ENCODE measurements around the gene TNS4. TPM values are rescaled to one million over a fixed set of nuclear protein-coding genes. Genes with fewer than 3 reads are reported as not detected.

The TNS4 gene
- total RNA-seq, 1 donor from 2014 or later = not detected

DNA sequence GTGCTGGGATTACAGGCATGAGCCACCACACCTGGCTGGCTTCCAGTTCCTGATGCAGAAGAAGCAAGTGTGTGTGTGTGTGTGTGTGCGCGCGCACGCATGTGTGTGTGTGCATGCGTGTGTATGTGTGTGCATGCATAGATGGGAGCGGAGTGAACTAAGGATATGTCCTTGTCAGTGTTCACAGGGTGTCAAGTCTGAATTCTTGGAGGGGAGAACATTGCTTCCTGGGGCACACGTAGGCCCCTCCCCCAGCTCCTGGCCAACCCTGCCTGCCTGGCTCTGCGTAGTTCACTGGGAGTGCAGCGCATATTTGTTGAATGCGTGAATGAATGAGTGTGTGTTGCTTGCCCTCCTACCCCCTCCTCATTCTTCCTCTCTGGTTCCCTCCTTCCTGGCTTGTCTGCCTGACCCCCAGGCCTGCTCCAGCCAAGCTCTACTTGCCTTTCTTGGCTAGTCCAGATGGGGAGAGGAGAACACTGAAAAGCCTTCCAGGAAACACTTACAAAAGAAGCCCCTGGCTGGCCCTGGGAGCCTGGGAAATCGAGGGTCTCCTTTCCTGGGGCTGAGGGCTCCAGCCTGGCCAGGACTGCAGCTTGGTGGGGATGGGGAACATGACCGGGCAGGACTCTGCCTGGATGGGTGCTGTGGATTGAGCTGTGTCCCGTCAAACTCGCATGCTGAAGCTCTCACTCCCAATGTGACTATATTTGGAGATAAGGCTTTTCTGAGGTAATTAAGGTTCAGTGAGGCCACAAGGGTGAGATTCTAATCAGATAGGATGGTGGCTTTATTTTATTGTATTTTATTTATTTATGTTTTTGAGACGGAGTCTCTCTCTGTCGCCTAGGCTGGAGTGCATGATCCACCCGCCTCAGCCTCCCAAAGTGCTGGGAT lies 30.2 kb downstream of the TNS4 start:
- no peak for DNase-seq

DNA sequence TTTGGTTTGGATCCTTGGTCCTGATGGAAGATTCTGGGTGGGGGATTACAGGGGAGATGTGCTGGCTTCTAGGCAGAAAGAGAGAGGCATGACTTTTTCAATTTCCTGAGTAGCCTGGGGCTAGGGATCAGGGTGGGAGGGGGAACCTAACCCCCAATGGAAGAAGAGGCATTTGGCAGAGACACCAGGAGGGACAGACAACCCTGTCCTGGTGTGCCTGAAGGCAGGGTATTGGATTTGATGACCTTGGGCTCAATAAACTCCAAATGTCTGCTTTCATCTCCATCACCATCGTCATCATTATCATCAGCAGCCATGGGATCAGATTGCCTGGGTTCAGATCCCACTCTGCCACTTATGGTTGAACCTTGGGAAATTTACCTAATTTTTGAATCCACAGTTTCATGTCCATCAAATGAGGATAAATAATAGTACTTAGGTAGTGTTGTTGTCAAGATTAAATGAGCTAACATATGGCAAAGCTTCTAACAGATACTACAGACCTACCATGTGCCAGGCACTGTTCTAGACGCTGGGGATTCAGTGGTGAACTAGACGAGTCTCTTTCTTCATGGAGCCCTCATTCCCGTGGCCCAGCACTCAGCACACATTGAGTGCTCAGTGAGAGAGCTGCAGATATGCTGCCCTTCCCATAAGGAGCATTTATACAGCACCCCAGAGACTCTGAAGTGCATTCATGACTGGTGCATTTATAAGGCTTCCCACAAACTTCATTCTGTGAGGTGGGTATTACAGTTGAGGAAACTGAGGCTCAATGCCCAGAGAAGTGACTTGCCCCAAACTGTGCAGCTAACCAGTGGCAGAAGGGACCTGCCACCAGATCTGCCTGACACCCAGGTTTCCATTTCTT lies 31.4 kb downstream of the TNS4 start:
- DNase-seq = no peak

DNA sequence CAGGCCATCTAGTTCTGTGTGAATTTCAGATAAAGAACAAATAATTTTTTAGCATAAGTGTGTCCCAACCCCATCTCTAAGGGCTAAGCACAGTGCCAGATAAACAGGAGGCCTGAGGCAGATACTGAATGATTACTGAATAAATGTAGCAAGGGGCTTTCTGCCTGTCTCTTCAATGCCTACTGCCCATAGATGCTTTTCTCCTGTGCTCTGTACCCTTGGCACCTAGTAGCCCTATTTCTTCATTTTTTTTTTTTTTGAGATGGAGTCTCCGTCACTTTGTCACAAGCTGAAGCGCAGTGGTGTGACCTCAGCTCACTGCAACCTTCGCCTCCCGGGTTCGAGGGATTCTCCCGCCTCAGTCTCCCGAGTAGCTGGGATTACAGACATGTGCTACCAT lies 32.9 kb downstream of the TNS4 start:
- DNase-seq = no peak

DNA sequence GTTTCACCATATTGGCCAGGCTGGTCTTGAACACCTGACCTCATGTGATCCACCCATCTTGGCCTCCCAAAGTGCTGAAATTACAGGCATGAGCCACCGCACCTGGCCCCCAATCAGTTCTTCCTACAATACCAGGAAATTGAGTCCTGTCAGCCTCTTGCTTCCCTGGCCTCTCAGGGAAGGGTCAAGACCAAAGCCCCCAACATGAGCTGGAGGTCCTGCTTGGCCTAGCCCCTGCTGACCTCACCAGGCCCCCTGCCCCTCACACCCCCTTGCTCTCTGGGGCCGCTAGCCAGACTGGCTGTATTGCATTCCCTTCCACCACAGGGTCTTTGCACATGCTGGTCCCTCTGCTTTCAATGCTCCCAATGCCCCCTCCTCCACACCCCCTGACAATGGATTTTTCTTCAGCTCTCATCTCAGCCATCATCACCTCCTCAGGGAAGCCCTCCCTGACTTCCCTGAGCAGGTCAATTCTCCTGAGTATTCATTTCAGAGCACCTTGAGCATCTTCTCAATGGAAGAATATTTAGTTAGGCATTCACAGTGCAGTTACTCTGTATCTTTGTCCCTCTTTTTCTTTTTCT lies 34.0 kb downstream of the TNS4 start:
- no peak for DNase-seq

DNA sequence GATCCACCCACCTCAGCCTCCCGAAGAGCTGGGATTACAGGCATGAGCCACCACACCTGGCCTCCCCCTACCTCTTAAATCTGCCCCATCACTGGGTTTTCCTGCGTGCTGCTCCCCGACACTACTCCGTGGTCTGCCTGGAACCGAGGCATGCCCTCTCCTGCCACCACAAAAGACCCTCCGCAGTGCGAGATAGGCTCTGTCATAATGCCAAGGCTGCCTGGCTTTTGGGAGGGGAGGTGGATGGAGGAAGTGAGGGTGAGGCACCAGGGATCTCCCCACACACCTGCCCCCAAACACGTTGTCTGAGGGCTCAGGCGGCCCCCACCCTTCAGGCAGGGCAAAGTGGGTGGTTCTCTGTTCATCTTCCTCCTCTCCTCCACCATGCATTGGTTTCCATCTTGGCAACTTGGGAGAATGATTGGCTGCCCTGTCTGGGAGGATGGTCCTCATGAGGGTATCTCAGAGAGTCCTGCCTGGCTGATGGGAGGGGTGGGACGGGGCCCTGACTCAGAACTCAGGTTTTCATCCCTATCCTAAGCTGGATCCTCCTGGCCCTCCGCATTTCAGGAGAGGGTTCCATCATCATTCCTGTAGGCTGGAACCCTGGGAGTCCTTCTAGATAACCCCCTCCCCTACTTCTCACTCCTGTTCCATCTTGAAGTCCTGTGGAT lies 35.0 kb downstream of the TNS4 start:
- DNase-seq = no peak

DNA sequence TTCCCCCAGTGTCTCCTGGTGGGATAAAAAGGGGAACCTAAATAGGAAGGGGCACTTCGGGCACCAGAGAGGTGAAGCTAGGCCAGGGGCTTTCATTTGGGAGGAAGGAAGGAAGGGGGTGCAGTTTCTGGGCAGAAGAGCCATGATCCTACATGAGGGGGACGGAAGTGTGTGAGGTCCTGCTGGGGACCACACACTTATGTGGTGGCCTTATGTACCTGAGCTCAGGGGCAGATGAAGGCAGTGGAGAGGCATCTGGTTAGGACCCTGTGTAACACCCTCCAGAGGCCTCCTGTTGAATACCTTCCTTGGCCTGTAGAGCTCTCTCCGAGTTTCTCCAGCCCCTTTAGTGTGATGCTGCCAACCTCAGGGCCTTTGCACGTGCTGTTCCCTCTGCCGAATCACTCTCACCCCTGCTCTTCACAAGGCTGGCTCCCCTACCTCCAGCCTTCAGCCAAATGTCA lies 37.0 kb downstream of the TNS4 start:
- no peak for DNase-seq

DNA sequence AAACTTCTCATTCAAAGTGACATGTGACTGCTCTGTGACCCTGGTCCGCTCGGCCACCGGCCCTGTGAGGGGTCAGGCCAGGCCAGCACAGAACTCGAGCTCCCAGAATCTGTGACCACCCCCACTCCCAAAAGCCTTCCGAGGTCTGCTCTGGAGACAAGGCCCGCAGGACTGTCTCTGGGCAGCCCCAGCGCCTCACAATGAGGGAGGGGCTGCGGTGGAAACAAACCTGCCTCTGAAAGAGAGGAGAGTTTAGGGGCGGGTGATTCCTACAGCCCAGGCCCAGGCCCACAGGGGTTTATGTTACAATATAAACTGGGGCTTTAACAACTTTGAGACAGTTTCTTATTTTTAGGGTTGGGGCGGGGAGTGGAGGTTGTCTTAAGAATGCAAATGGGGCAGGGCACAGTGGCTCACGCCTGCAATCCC lies 38.3 kb downstream of the TNS4 start:
- DNase-seq = no peak

DNA sequence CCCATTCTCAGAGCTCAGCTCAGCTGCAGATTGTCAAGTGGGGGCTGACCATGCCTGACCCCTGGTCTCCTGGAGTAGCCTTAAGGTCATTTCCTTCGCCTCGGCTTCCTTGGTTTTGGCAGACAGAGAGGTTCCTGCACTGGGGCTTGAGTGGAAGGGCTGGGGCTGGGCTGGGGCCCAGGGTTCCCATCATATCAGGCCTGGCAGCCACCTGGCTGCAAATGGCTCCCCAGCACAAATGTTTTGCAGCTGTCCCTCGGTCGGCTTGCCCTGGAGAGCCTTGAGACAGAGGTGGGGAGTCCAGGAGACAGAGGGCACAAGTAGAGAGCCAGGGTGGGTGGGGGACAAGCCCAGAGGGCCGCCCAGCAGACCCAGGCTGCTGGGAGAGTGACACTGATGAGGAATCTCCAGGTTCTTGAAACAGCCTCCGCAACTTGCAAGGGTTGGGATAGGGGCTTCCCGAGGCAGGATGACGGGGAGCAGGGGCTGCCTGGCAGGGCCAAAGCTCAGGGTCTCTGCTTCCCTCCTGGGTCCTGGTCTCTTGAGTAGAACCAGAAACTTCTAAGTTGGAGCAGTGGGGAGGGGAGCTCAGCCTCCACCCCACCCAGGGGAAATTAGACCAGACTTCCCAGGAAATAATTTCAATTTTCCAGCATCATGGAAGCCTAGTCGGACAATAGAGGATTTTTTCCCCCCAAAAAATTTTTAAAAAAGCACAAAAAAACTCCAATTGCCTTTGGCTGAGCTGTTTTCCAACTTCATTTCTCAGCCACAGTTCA lies 38.9 kb downstream of the TNS4 start:
- DNase-seq = no peak

DNA sequence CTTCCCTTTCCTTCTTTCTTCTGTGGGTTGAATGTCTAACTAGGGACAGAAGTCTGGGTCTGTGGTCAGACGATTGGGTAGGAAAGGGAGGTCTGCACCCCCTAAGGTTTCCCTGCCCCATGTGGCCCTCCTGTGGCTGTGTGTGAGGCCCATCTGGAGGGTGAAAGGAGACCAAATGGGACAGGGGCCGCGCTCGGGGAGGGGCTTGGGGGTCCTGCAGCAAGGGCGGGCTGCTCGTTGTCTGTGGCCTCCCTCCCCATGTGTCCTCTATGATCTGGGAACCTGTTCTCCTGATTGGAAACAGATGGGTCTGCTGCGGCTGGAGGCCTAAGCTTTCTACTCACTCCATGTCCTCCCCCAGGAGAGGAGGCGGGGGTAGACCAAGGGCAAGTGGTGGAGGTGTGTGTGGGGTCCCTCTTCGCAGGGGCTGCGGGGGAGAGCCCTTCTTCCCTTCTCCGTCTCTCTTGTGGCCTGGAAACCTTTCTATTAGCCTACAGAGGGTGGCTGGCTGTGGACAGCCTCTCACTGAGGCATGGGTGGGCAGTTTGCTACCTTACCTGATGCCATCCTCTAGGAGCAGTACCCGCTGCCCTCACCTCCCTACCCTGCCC lies 39.6 kb downstream of the TNS4 start:
- DNase-seq = no peak

DNA sequence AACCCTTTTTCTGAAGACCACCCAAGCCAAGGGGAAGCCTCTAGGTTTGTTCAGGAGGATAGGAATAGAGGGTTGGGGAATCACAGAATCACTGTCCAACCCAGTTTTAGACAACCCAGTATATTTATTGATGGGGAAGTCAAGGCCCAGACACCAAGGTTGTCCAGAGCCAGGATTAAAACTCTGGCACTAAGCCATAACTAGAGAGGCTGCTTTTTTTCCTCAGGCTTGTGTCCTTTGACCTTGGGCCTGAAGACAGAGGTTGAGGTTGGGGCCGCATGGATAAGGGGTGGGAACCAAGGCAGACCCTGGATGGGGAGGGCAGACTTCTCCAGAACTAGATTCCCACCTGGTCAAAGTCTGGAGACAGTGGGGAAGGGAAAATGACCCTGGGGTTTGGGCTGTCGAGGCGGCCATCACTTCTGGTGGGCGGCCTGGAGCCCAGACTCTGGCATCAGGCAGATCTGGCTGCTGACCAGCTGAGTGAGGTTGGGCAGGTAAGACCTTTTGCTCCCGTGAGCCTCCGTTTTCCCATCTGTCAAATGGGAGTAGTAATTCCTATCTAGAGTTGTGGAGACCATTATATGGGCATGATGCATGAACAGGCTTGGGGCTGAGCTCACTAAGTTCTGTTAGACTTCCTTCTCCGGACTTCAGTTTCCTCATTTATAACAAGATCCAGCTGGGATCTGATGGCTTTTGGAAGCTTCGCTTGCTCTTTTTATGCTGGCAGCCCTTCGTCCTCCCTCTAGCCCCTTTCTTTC lies 40.3 kb downstream of the TNS4 start:
- no peak for DNase-seq

DNA sequence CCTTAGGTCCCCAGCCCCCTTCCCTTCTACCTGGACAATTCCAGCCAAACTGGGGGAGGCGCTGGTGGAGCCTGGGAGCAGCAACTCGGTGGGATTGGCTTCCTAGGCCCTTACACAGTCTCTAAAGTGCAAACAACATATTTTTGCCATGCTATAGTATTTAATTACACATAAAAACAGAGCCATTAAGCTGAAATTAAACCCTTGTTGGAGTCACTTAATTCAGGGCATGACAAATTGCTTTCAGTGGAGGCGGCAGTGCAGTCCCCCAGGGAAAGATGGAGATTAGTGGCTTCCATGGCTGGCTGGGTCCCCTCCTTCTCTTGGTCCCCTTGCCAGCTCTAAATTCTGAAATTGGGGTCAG lies 40.8 kb downstream of the TNS4 start:
- no peak for DNase-seq

DNA sequence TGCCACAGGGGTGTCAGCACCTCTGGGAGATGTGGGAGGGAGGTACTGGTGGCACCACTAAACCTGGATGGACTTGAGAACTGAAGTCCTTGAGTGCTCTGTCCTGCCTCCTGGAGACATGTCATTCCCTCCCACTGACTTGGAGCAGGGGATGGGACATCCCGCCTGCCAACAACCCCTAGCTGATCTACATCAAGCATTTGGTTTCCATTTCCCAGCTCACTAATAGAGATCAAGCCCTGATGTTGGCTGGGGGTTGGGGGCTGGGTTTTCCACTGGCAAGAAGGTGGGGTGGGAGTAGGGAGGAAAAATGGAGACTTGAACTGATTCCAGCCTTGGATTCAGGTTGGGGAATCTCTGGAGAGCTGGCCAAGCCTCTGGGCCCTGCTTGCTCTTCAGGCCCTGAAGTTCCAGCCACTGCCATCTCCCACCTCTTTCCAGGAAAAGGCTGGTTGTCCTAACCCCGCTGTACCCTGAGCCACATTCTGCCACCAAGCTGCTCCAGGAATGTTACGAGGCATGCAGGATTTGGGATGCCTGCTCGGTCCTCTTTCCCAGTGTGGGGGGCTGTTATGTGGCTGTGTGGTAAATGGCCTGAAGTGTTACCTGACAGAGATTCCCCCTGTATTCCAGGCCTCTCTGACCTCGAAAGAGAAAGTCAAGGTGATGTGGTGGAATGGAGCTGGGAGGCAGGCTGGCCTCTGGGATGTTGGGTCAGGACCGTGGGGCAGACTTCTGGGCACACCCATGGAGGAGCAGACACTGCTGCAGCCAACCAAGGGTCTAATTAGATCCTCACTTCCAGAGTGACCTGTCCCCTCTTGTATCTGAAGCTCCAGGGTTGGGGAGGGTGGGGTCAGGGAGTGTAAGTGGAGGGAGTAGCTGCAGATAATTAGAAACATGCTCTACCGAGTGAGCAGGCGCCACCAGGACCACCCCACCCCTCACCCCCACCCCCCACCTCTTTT lies 41.5 kb downstream of the TNS4 start:
- no peak for DNase-seq

DNA sequence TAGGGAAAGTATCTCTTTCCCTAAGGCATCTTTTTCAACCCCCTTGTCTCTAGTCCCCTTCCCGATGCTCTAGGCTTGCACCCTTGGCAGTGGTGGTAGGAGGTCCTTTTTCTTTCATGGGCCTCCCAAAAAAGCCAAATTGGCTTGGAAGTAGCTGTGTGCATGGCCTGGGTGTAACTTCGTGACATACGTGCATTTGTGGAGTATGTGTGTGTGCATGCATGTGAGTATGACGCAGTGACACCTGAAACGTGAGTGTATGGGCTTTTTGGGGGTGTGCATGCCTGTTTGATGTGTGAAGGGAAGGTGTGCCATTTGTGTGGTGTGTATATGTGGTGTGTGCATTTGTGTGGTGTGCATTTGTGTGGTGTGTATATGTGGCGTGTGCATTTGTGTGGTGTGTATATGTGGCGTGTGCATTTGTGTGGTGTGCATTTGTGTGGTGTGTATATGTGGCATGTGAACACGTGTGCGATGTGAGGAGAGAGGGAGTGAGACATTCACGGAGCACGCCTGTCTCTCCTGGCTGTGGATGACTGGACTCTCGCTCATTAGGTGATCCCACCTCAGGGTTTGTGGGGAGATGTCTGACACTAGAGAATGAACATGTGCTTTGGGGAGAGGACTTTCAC lies 42.5 kb downstream of the TNS4 start:
- DNase-seq = no peak

DNA sequence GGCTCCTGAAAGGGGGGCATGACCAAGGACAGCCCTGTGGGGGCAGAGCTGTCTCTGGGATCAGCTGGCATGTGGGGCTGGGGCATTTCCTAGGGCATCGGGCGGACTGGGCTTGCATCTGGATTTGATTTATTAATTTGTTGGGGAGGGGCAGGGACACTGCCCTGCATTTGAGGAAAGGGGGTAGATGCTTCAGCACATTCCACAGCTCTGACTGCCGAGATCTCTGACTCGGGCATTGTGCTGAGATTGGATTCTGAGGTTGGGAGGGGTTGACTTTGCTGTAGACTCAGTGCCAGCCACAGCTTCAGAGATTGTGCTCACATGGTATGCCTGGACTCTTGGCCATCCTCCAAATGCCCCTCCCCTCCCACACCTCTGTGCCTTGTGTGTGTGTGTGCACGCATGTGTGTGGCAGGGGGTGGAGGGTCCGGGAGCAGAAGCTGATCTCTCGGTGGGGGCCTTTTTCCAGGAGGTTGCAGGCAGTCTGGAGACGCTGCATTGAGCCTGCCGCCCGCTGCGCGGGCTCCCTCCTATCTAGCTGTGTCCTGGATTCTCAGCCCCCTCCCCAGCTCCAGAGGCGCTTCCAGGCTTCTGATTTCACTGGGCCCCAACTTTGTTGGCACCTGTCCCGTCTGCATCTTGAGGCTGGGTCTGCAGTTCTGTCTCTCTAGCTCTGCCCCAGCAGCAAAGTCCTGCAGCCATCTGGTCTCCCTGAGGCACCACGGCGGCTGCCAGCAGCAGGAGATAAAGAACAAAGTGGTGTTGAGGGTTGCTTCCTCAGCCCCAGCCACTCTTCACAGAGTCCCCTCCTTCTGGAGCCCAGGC lies 43.2 kb downstream of the TNS4 start:
- no peak for DNase-seq

DNA sequence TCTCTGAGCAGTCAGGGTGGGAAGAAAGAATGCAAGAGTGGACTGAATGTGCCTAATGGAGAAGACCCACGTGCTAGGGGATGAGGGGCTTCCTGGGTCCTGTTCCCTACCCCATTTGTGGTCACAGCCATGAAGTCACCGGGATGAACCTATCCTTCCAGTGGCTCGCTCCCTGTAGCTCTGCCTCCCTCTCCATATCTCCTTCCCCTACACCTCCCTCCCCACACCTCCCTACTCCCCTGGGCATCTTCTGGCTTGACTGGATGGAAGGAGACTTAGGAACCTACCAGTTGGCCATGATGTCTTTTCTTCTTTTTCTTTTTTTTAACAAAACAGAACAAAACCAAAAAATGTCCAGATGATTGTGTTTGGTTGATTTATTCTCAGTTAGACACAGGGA lies 44.1 kb downstream of the TNS4 start:
- no peak for DNase-seq

DNA sequence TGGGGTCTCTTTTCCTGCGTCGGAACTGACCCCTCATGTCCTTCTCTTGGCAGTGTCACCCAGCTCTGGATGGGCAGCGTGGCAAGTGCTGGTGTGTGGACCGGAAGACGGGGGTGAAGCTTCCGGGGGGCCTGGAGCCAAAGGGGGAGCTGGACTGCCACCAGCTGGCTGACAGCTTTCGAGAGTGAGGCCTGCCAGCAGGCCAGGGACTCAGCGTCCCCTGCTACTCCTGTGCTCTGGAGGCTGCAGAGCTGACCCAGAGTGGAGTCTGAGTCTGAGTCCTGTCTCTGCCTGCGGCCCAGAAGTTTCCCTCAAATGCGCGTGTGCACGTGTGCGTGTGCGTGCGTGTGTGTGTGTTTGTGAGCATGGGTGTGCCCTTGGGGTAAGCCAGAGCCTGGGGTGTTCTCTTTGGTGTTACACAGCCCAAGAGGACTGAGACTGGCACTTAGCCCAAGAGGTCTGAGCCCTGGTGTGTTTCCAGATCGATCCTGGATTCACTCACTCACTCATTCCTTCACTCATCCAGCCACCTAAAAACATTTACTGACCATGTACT lies 44.9 kb downstream of the TNS4 start:
- no peak for DNase-seq

DNA sequence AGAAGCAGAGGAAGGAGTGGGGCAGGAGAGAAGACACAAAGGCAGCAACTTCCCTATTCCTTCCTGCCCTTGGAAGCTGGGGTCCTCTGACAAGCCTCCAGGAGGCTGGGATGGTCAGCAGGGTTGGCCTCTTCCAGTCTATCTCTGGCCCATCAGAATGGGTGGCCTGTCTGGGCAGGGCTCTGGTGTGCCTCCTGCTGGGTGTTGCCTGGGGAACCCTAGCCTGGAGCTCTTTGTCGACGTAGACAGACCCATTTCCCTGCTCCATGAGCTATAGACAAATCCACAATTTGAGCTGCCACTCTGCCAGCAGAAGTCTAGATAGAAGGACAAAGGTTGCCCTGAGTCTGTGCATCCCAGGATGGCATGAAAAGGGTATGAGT lies 46.8 kb downstream of the TNS4 start:
- no peak for DNase-seq

Measured in dermis blood vessel endothelial cell (primary cell).